ENCODE measurements around the gene DPYSL4. TPM values are rescaled to one million over a fixed set of nuclear protein-coding genes. Genes with fewer than 3 reads are reported as not detected.

DPYSL4 gene
- total RNA-seq, 1 donor from 2014 or later: 0.53 TPM

GRCh38 chr10:132182591-132182990 lies 4.2 kb upstream of the DPYSL4 start:
- peaks cover 37% of the 10 kb centered on the region for H3K27me3 Mint-ChIP-seq
- H3K4me3 Mint-ChIP-seq: no peak overlapping the region
- peaks cover 5% of the 10 kb centered on the region for H3K4me1 Mint-ChIP-seq
- CTCF ChIA-PET: no interaction called here
- no peak overlapping the region for H3K27ac Mint-ChIP-seq
- ATAC-seq (ENCODE audit: low read depth) (no peak), DNase-seq (no peak)
- intact Hi-C loops (cut with micrococcal nuclease): no loop called here
- POLR2A ChIA-PET: no interaction called here
- H3K36me3 Mint-ChIP-seq (ENCODE audit: low read depth): no peaks in the 10 kb centered on the region
- TF ChIP-seq CTCF (IDR thresholded peaks at IDR 0.05): no peak
- no peaks in the 10 kb centered on the region for H3K9me3 Mint-ChIP-seq

- H3K27ac Mint-ChIP-seq: no peak overlapping the region
- ChIA-PET POLR2A (no interaction called here), CTCF (no interaction called here)
- intact Hi-C loops (cut with micrococcal nuclease): no loop called here
- peaks cover 7% of the 10 kb centered on the region for H3K4me1 Mint-ChIP-seq
- no peak for ATAC-seq (ENCODE audit: low read depth)
- H3K27me3 Mint-ChIP-seq: peaks cover 35% of the 10 kb centered on the region
- no peaks in the 10 kb centered on the region for H3K36me3 Mint-ChIP-seq (ENCODE audit: low read depth)
- no peak for TF ChIP-seq CTCF (IDR thresholded peaks at IDR 0.05)
- H3K9me3 Mint-ChIP-seq: no peaks in the 10 kb centered on the region
- no peak for DNase-seq
- no peak overlapping the region for H3K4me3 Mint-ChIP-seq
Observed at GRCh38 chr10:132183046-132183445, 3.7 kb upstream of the DPYSL4 start.

- ChIA-PET CTCF (no interaction called here), POLR2A (no interaction called here)
- DNase-seq (no peak), ATAC-seq (ENCODE audit: low read depth) (no peak)
- TF ChIP-seq CTCF (IDR thresholded peaks at IDR 0.05): no peak
- H3K27me3 Mint-ChIP-seq: peaks cover 42% of the 10 kb centered on the region
- intact Hi-C loops (cut with micrococcal nuclease): no loop called here
- H3K27ac Mint-ChIP-seq: no peak overlapping the region
- no peaks in the 10 kb centered on the region for H3K9me3 Mint-ChIP-seq
- peaks cover 12% of the 10 kb centered on the region for H3K4me1 Mint-ChIP-seq
- H3K4me3 Mint-ChIP-seq: peak overlapping the region; percentile 45
- no peaks in the 10 kb centered on the region for H3K36me3 Mint-ChIP-seq (ENCODE audit: low read depth)
Observed at GRCh38 chr10:132184816-132185593, 1.7 kb upstream of the DPYSL4 start.

GRCh38 chr10:132185601-132186487 lies 904 bp upstream of the DPYSL4 start:
- Mint-ChIP-seq H3K36me3 (ENCODE audit: low read depth) (no peaks in the 10 kb centered on the region), H3K27me3 (peaks cover 44% of the 10 kb centered on the region), H3K4me1 (peaks cover 12% of the 10 kb centered on the region), H3K9me3 (peaks cover 2% of the 10 kb centered on the region), H3K27ac (no peak overlapping the region), H3K4me3 (peak overlapping the region; percentile 57)
- POLR2A ChIA-PET: no interaction called here
- CTCF ChIA-PET: no interaction called here
- intact Hi-C loops (cut with micrococcal nuclease): loop anchor here (2.0 kb wide), 1 partner anchor 123 kb away; no protein-coding TSS in a partner anchor
- ATAC-seq (ENCODE audit: low read depth) (peak; percentile 74), DNase-seq (no peak)
- no peak for TF ChIP-seq CTCF (IDR thresholded peaks at IDR 0.05)

Measured in activated B cell treated with CpG ODN at 0.5 μM for 24 hours (primary cell).